Measurements from ENCODE around the gene RBM20. TPM values are rescaled to one million over a fixed set of nuclear protein-coding genes. Genes with fewer than 3 reads are reported as not detected.
"Not testable (repeated sequence)": the region's sequence is repeated elsewhere in the genome, so short reads cannot be mapped to it uniquely, and the experiment has no call there.

Gene RBM20
- total RNA-seq, 1 donor from 2014 or later = 3.3 TPM

- no peak overlapping the region for H3K4me3 ChIP-seq (ENCODE audit: low read depth, low read length)
- TF ChIP-seq CTCF (IDR thresholded peaks at IDR 0.05; ENCODE audit: insufficient read depth, low read length, poor library complexity, severe bottlenecking) = no peak
- H3K27me3 ChIP-seq (ENCODE audit: control insufficient read depth, insufficient read depth, low read length) = no peaks in the 10 kb centered on the region
- H3K36me3 ChIP-seq (ENCODE audit: control insufficient read depth, insufficient read depth, low read length) = no peaks in the 10 kb centered on the region
- DNase-seq (ENCODE audit: low read depth) = no peak
Observed at GRCh38 chr10:110762109-110762848, 118.1 kb downstream of the RBM20 start.

- Histone ChIP-seq H3K27me3 (ENCODE audit: control insufficient read depth, insufficient read depth, low read length) (no peaks in the 10 kb centered on the region), H3K36me3 (ENCODE audit: control insufficient read depth, insufficient read depth, low read length) (no peaks in the 10 kb centered on the region), H3K4me3 (ENCODE audit: low read depth, low read length) (no peak overlapping the region)
- no peak for DNase-seq (ENCODE audit: low read depth)
- no peak for TF ChIP-seq CTCF (IDR thresholded peaks at IDR 0.05; ENCODE audit: insufficient read depth, low read length, poor library complexity, severe bottlenecking)
Observed at GRCh38 chr10:110762849-110763211, 118.7 kb downstream of the RBM20 start.

GRCh38 chr10:110764378-110764777, 120.2 kb downstream of the RBM20 start:
- no peaks in the 10 kb centered on the region for H3K27me3 ChIP-seq (ENCODE audit: control insufficient read depth, insufficient read depth, low read length)
- DNase-seq (ENCODE audit: low read depth) = no peak
- TF ChIP-seq CTCF (IDR thresholded peaks at IDR 0.05; ENCODE audit: insufficient read depth, low read length, poor library complexity, severe bottlenecking) = no peak
- H3K36me3 ChIP-seq (ENCODE audit: control insufficient read depth, insufficient read depth, low read length) = no peaks in the 10 kb centered on the region
- H3K4me3 ChIP-seq (ENCODE audit: low read depth, low read length) = no peak overlapping the region

- no peak for DNase-seq (ENCODE audit: low read depth)
- no peak for TF ChIP-seq CTCF (IDR thresholded peaks at IDR 0.05; ENCODE audit: insufficient read depth, low read length, poor library complexity, severe bottlenecking)
Observed at GRCh38 chr10:110764793-110765512, 120.8 kb downstream of the RBM20 start.

GRCh38 chr10:110765513-110766319, 121.6 kb downstream of the RBM20 start:
- no peak for DNase-seq (ENCODE audit: low read depth)
- Histone ChIP-seq H3K4me3 (ENCODE audit: low read depth, low read length) (no peak overlapping the region), H3K27me3 (ENCODE audit: control insufficient read depth, insufficient read depth, low read length) (no peaks in the 10 kb centered on the region), H3K36me3 (ENCODE audit: control insufficient read depth, insufficient read depth, low read length) (no peaks in the 10 kb centered on the region)
- no peak for TF ChIP-seq CTCF (IDR thresholded peaks at IDR 0.05; ENCODE audit: insufficient read depth, low read length, poor library complexity, severe bottlenecking)

More at GRCh38 chr10:110764793-110765512, 120.8 kb downstream of the RBM20 start:
- Histone ChIP-seq H3K27me3 (ENCODE audit: control insufficient read depth, insufficient read depth, low read length) (no peaks in the 10 kb centered on the region), H3K36me3 (ENCODE audit: control insufficient read depth, insufficient read depth, low read length) (no peaks in the 10 kb centered on the region), H3K4me3 (ENCODE audit: low read depth, low read length) (no peak overlapping the region)

GRCh38 chr10:110767601-110768000, 123.5 kb downstream of the RBM20 start:
- not testable (repeated sequence) for H3K36me3 ChIP-seq (ENCODE audit: control insufficient read depth, insufficient read depth, low read length); DNase-seq (ENCODE audit: low read depth); H3K27me3 ChIP-seq (ENCODE audit: control insufficient read depth, insufficient read depth, low read length); H3K4me3 ChIP-seq (ENCODE audit: low read depth, low read length)
